ENCODE results near the gene MACC1.
"Not testable (repeated sequence)": the region's sequence is repeated elsewhere in the genome, so short reads cannot be mapped to it uniquely, and the experiment has no call there.

MACC1 gene

GRCh38 chr7:20122073-20122472 lies 95.1 kb downstream of the MACC1 start:
- no peaks in the 10 kb centered on the region for H3K36me3 Mint-ChIP-seq
- H3K4me1 Mint-ChIP-seq (ENCODE audit: low read depth) = no peaks in the 10 kb centered on the region
- no peak overlapping the region for H3K27ac Mint-ChIP-seq
- H3K9me3 Mint-ChIP-seq (ENCODE audit: low read depth) = no peaks in the 10 kb centered on the region
- H3K27me3 Mint-ChIP-seq = no peaks in the 10 kb centered on the region
- no peak overlapping the region for H3K4me3 Mint-ChIP-seq

GRCh38 chr7:20121404-20121803 lies 95.8 kb downstream of the MACC1 start:
- Mint-ChIP-seq H3K27ac (no peak overlapping the region), H3K36me3 (no peaks in the 10 kb centered on the region), H3K9me3 (ENCODE audit: low read depth) (no peaks in the 10 kb centered on the region), H3K4me3 (no peak overlapping the region), H3K27me3 (no peaks in the 10 kb centered on the region), H3K4me1 (ENCODE audit: low read depth) (no peaks in the 10 kb centered on the region)

- H3K4me3 Mint-ChIP-seq; H3K27ac Mint-ChIP-seq; H3K9me3 Mint-ChIP-seq (ENCODE audit: low read depth); H3K36me3 Mint-ChIP-seq; H3K4me1 Mint-ChIP-seq (ENCODE audit: low read depth); H3K27me3 Mint-ChIP-seq: not testable (repeated sequence)
These were observed 96.5 kb downstream of the MACC1 start for GRCh38 chr7:20120611-20121168.

GRCh38 chr7:20116869-20117268 lies 100.3 kb downstream of the MACC1 start:
- no peaks in the 10 kb centered on the region for H3K4me1 Mint-ChIP-seq (ENCODE audit: low read depth)
- no peaks in the 10 kb centered on the region for H3K27me3 Mint-ChIP-seq
- no peaks in the 10 kb centered on the region for H3K36me3 Mint-ChIP-seq

GRCh38 chr7:20114468-20114867 lies 102.7 kb downstream of the MACC1 start:
- Mint-ChIP-seq H3K27ac (no peak overlapping the region), H3K27me3 (no peaks in the 10 kb centered on the region), H3K36me3 (no peaks in the 10 kb centered on the region), H3K4me3 (no peak overlapping the region), H3K4me1 (ENCODE audit: low read depth) (no peaks in the 10 kb centered on the region), H3K9me3 (ENCODE audit: low read depth) (no peaks in the 10 kb centered on the region)

More at GRCh38 chr7:20116869-20117268, 100.3 kb downstream of the MACC1 start:
- Mint-ChIP-seq H3K4me3 (no peak overlapping the region), H3K27ac (no peak overlapping the region), H3K9me3 (ENCODE audit: low read depth) (no peaks in the 10 kb centered on the region)

GRCh38 chr7:20113427-20114027 lies 103.7 kb downstream of the MACC1 start:
- no peaks in the 10 kb centered on the region for H3K27me3 Mint-ChIP-seq
- no peaks in the 10 kb centered on the region for H3K4me1 Mint-ChIP-seq (ENCODE audit: low read depth)
- no peak overlapping the region for H3K27ac Mint-ChIP-seq
- no peak overlapping the region for H3K4me3 Mint-ChIP-seq
- H3K9me3 Mint-ChIP-seq (ENCODE audit: low read depth) = no peaks in the 10 kb centered on the region
- no peaks in the 10 kb centered on the region for H3K36me3 Mint-ChIP-seq

- Mint-ChIP-seq H3K27ac (no peak overlapping the region), H3K9me3 (ENCODE audit: low read depth) (no peaks in the 10 kb centered on the region), H3K4me3 (no peak overlapping the region), H3K27me3 (no peaks in the 10 kb centered on the region), H3K4me1 (ENCODE audit: low read depth) (no peaks in the 10 kb centered on the region), H3K36me3 (no peaks in the 10 kb centered on the region)
These were observed 104.5 kb downstream of the MACC1 start for GRCh38 chr7:20112696-20113095.

- Mint-ChIP-seq H3K27me3 (no peaks in the 10 kb centered on the region), H3K9me3 (ENCODE audit: low read depth) (no peaks in the 10 kb centered on the region), H3K36me3 (no peaks in the 10 kb centered on the region), H3K27ac (no peak overlapping the region), H3K4me1 (ENCODE audit: low read depth) (no peaks in the 10 kb centered on the region), H3K4me3 (no peak overlapping the region)
These were observed 105.2 kb downstream of the MACC1 start for GRCh38 chr7:20111821-20112542.

- H3K4me1 Mint-ChIP-seq (ENCODE audit: low read depth) = no peaks in the 10 kb centered on the region
- H3K9me3 Mint-ChIP-seq (ENCODE audit: low read depth) = no peaks in the 10 kb centered on the region
- H3K27me3 Mint-ChIP-seq = no peaks in the 10 kb centered on the region
- no peak overlapping the region for H3K27ac Mint-ChIP-seq
- no peak overlapping the region for H3K4me3 Mint-ChIP-seq
- no peaks in the 10 kb centered on the region for H3K36me3 Mint-ChIP-seq
These were observed 109.6 kb downstream of the MACC1 start for GRCh38 chr7:20107582-20107981.

GRCh38 chr7:20104696-20105095 lies 112.5 kb downstream of the MACC1 start:
- Mint-ChIP-seq H3K27me3 (no peaks in the 10 kb centered on the region), H3K4me3 (no peak overlapping the region), H3K9me3 (ENCODE audit: low read depth) (no peaks in the 10 kb centered on the region), H3K27ac (no peak overlapping the region), H3K36me3 (no peaks in the 10 kb centered on the region), H3K4me1 (ENCODE audit: low read depth) (no peaks in the 10 kb centered on the region)

- Mint-ChIP-seq H3K9me3 (ENCODE audit: low read depth) (no peaks in the 10 kb centered on the region), H3K4me1 (ENCODE audit: low read depth) (no peaks in the 10 kb centered on the region), H3K27me3 (no peaks in the 10 kb centered on the region), H3K4me3 (no peak overlapping the region), H3K36me3 (no peaks in the 10 kb centered on the region), H3K27ac (no peak overlapping the region)
These were observed 114.2 kb downstream of the MACC1 start for GRCh38 chr7:20102982-20103381.

- Mint-ChIP-seq H3K36me3 (no peaks in the 10 kb centered on the region), H3K4me1 (ENCODE audit: low read depth) (no peaks in the 10 kb centered on the region), H3K4me3 (no peak overlapping the region), H3K27me3 (no peaks in the 10 kb centered on the region), H3K9me3 (ENCODE audit: low read depth) (peaks cover 6% of the 10 kb centered on the region), H3K27ac (no peak overlapping the region)
These were observed 121.3 kb downstream of the MACC1 start for GRCh38 chr7:20095862-20096261.

- H3K27ac Mint-ChIP-seq = no peak overlapping the region
- H3K9me3 Mint-ChIP-seq (ENCODE audit: low read depth) = peaks cover 6% of the 10 kb centered on the region
- H3K4me3 Mint-ChIP-seq = no peak overlapping the region
- H3K36me3 Mint-ChIP-seq = peaks cover 2% of the 10 kb centered on the region
- no peaks in the 10 kb centered on the region for H3K27me3 Mint-ChIP-seq
- H3K4me1 Mint-ChIP-seq (ENCODE audit: low read depth) = no peaks in the 10 kb centered on the region
These were observed 121.7 kb downstream of the MACC1 start for GRCh38 chr7:20095436-20095835.

GRCh38 chr7:20089431-20089830 lies 127.8 kb downstream of the MACC1 start:
- Mint-ChIP-seq H3K4me3 (no peak overlapping the region), H3K9me3 (ENCODE audit: low read depth) (no peaks in the 10 kb centered on the region), H3K36me3 (peaks cover 2% of the 10 kb centered on the region), H3K27me3 (no peaks in the 10 kb centered on the region), H3K27ac (no peak overlapping the region), H3K4me1 (ENCODE audit: low read depth) (no peaks in the 10 kb centered on the region)

- no peaks in the 10 kb centered on the region for H3K27me3 Mint-ChIP-seq
- H3K4me1 Mint-ChIP-seq (ENCODE audit: low read depth) = no peaks in the 10 kb centered on the region
- H3K4me3 Mint-ChIP-seq = no peak overlapping the region
- H3K36me3 Mint-ChIP-seq = no peaks in the 10 kb centered on the region
- no peaks in the 10 kb centered on the region for H3K9me3 Mint-ChIP-seq (ENCODE audit: low read depth)
- peak overlapping the region; percentile 6 for H3K27ac Mint-ChIP-seq
These were observed 132.1 kb downstream of the MACC1 start for GRCh38 chr7:20085086-20085485.

Measured in activated naive CD8-positive, alpha-beta T cell (primary cell).